ENCODE measurements around the gene RRAGC. TPM values are rescaled to one million over a fixed set of nuclear protein-coding genes. Genes with fewer than 3 reads are reported as not detected.

Gene RRAGC
- polyA plus RNA-seq (2013, experiment 1 of 2; ENCODE audit: insufficient read length) = 23.7 TPM
- 24.7 TPM for polyA plus RNA-seq (2013, experiment 2 of 2; ENCODE audit: insufficient read length)

GRCh38 chr1:38859561-38860453, at the start of gene RRAGC:
TSS of gene RRAGC (minus strand) at chr1:38859772. CDS start at chr1:38859646, 126 bp downstream.
- peak; percentile 99 for DNase-seq

- DNase-seq = no peak
These were observed 49.2 kb upstream of the RRAGC start for GRCh38 chr1:38908821-38909220.

GRCh38 chr1:38905985-38906384, 46.4 kb upstream of the RRAGC start:
- no peak for DNase-seq

GRCh38 chr1:38899560-38899959, 40.0 kb upstream of the RRAGC start:
- DNase-seq = no peak

- DNase-seq = no peak
These were observed 39.2 kb upstream of the RRAGC start for GRCh38 chr1:38898653-38899230.

- no peak for DNase-seq
These were observed 36.6 kb upstream of the RRAGC start for GRCh38 chr1:38896169-38896568.

GRCh38 chr1:38892976-38893375, 33.4 kb upstream of the RRAGC start:
- DNase-seq = no peak

- DNase-seq = no peak
These were observed 32.2 kb upstream of the RRAGC start for GRCh38 chr1:38891753-38892152.

- no peak for DNase-seq
These were observed 30.0 kb upstream of the RRAGC start for GRCh38 chr1:38889589-38889988.

- no peak for DNase-seq
These were observed 29.1 kb upstream of the RRAGC start for GRCh38 chr1:38888423-38889333.

GRCh38 chr1:38885092-38885491, 25.5 kb upstream of the RRAGC start:
- no peak for DNase-seq

- no peak for DNase-seq
These were observed 21.9 kb upstream of the RRAGC start, which contains the start of gene GJA9 for GRCh38 chr1:38881487-38881886. TSS of gene GJA9 (minus strand) at chr1:38881587. CDS start at chr1:38876098, 5,489 bp downstream.

- no peak for DNase-seq
These were observed 16.2 kb upstream of the RRAGC start for GRCh38 chr1:38875811-38876210.

GRCh38 chr1:38873027-38873969, 13.7 kb upstream of the RRAGC start, which contains the start of gene MYCBP:
TSS of gene MYCBP (minus strand) at chr1:38873348. CDS start at chr1:38873305, 43 bp downstream.
- DNase-seq = peak; percentile 95

- peak; percentile 19 for DNase-seq
These were observed 12.9 kb upstream of the RRAGC start for GRCh38 chr1:38872401-38873026.

GRCh38 chr1:38870996-38871395, 11.4 kb upstream of the RRAGC start:
- no peak for DNase-seq

GRCh38 chr1:38867208-38867607, 7.6 kb upstream of the RRAGC start:
- no peak for DNase-seq

- DNase-seq = no peak
These were observed 5.6 kb upstream of the RRAGC start for GRCh38 chr1:38865112-38865715.

- no peak for DNase-seq
These were observed 853 bp upstream of the RRAGC start for GRCh38 chr1:38860454-38860795.

GRCh38 chr1:38858833-38859560, 575 bp downstream of the RRAGC start:
- peak; percentile 27 for DNase-seq
